NCI-H1048 (cell line): ENCODE measurements around the gene NCAPH2.
"Not testable (repeated sequence)": the region's sequence is repeated elsewhere in the genome, so short reads cannot be mapped to it uniquely, and the experiment has no call there.

Experiments
- DNase-seq: peaks from one replicate; lab custom pipeline; 2025; lab: John Stamatoyannopoulos, UW

The NCAPH2 gene

GRCh38 chr22:50530877-50531545, 23.0 kb downstream of the NCAPH2 start:
- no peak for DNase-seq

DNA sequence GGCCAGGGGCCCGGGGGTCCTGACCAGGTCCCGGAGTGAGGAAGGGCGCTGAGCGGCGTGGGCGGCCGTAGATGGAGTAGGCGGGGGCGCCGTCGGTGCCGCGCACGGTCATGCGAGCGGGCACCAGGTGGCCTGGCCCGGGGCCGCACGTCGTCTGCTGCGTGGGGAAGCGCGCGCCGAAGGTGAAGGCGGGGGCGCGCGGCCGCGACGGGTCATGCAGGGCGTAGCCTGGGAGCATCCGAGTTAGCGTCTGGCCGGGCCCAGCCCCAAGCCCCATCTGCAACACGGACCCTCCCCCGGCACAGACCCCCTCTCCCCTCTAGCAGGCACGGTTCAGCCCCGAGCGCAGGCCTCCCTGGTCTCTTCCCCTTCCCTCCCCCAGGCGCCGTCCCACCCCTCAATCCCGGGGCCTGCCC, 23.5 kb downstream of the NCAPH2 start:
- no peak for DNase-seq

- no peak for DNase-seq
Observed at GRCh38 chr22:50531962-50532674, 24.1 kb downstream of the NCAPH2 start.

DNA sequence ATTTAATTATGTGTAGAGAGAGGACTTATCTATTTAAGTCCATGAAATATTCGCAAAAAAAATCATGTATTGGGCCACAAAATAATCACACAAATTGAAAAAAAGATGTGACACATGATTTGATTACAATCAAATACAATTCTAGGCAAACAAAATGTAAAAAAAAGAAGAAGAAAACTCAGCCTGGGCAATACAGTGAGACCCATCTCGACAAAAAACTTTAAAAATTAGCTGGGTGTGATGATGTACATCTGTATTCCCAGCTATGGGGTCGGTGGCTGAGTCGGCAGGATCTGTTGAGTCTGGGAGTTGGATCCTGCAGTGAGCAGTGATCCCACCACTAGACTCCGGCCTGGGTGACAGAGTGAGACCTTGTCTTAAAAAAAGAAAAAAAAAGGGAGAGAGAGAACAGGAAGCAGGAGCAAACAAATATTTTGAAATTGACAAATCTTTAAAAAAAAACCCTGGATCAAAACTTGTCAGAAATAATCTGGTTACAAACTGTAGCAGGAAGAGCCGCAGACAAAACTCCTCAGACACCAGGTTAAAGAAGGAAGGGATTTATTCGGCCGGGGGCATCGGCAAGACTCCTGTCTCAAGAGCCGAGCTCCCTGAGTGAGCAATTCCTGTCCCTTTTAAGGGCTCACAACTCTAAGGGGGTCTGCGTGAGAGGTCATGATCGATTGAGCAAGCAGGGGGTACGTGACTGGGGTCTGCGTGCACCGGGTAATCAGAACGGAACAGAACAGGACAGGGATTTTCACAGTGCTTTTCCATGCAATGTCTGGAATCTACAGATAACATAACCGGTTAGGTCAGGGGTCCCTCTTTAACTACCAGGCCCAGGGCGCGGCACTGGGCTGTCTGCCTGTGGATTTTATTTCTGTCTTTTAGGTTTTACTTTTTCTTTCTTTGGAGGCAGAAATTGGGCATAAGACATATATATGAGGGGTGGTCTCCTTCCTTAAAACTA, 25.1 kb downstream of the NCAPH2 start:
- DNase-seq, result no peak

DNA sequence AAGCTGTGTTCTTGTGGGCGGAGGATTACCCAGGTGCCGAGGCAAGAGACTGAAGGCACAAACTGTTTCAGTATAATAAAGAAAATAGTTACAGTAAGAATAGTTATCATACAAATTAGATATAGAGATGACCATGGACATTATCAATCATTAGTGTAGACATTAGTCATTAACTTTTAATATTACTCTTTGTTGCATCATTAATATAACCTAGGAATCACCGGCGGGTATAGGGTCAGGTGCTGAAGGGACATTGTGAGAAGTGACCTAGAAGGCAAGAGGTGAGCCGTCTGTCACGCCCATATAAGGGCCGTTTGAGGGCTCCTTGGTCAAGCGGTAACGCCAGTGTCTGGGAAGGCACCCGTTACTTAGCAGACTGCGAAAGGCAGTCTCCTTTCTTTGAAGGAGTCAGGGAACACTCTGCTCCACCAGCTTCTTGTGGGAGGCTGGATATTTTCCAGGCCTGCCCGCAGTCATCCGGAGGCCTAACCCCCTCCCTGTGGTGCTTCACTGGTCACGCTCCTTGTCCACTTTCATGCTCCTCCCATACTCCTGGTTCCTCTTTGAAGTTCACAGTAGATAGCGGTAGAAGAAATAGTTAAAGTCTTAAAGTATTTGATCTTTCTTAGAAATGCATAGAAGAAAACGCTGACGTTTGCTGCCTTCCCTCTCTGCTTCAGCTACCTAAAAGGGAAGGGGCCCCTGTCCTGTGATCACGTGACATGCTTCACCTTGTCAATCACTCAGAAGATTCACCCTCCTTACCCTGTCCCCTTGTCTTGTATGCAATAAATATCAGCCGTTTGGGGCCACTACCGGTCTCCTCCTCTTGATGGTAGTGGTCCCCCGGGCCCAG, 26.1 kb downstream of the NCAPH2 start:
- DNase-seq, result not testable (repeated sequence)

GRCh38 chr22:50535113-50535512, 27.1 kb downstream of the NCAPH2 start:
- DNase-seq, result no peak

GRCh38 chr22:50536226-50536625, 28.2 kb downstream of the NCAPH2 start:
- DNase-seq, result no peak

DNA sequence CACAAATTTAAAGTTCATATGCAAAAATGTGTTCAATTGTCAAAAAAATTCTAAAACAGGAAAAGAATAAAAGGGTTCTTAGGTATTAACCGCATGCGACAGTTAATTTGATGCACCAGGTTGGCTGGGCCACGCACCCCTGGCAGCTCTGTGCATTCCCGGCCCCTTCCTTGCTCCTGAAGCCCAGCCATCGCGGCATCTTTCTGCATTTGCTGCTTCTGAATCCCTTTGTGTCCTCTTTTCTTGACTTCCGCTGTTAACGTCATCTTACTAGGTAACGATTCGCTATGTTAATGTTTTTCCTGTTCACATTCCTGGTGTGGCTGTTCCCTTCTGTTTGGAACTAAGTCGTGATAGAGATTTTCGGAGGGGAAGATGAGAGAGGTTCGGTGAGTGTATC, 29.7 kb downstream of the NCAPH2 start:
- DNase-seq, result no peak

DNA sequence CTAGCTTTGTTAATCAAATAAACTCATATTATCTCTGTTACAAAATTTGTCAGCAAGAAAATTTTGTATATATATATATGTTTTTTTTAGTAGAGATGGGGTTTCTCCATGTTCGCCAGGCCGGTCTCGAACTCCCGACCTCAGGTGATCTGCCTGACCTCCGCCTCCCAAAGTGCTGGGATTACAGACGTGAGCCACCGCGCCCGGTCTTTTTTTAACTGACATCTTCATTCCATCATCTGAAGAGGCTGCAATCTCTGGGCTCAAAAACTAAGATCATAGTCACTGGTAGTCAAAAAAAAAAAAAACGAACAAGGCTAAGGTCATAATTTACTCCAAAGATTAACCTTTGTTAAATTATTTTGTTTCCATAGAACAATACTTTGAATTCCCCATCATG, 32.4 kb downstream of the NCAPH2 start:
- no peak for DNase-seq

GRCh38 chr22:50541667-50542026, 33.6 kb downstream of the NCAPH2 start:
- DNase-seq, result not testable (repeated sequence)

GRCh38 chr22:50542416-50542927, 34.4 kb downstream of the NCAPH2 start:
- DNase-seq, result no peak

DNA sequence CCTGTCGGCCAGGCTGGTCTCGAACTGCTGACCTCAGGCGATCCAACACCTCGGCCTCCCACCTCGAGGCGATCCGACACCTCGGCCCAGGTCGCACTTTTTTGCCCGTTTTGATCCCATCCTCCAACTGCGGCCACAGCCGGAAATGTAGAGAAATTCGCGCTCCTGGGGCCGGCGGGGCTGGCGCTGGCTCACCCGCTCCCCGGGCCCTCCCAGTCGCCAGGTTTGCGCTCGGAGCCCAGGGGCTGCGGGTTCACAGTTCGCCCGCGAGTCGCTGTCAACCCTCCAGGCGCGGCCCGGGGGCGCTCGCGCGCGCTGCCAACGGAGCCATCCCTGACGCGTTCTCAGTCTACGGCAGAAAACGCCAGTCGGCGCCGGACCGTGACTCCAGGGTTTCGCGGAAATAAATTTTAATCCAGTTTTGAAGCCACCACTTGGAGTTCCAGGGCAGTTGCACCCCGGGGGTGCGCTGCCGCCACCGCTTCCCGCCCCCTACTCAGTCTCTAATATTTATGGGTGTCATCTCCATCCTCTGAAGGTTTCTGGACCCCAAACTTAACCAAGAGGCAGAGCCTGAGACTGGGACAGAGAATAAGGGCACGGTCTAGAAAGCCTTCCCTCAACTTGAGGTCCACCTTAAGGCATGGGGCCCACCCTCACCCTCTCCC, 36.2 kb downstream of the NCAPH2 start:
- no peak for DNase-seq

- DNase-seq, result no peak
Observed at GRCh38 chr22:50544746-50545253, 36.8 kb downstream of the NCAPH2 start.

GRCh38 chr22:50545522-50546325, 37.7 kb downstream of the NCAPH2 start, which contains the start of gene KLHDC7B:
KLHDC7B (plus strand) TSS chr22:50545899; CDS start chr22:50546244, 345 bp downstream.
- DNase-seq, result no peak

GRCh38 chr22:50546326-50547262, 38.6 kb downstream of the NCAPH2 start:
- no peak for DNase-seq

DNA sequence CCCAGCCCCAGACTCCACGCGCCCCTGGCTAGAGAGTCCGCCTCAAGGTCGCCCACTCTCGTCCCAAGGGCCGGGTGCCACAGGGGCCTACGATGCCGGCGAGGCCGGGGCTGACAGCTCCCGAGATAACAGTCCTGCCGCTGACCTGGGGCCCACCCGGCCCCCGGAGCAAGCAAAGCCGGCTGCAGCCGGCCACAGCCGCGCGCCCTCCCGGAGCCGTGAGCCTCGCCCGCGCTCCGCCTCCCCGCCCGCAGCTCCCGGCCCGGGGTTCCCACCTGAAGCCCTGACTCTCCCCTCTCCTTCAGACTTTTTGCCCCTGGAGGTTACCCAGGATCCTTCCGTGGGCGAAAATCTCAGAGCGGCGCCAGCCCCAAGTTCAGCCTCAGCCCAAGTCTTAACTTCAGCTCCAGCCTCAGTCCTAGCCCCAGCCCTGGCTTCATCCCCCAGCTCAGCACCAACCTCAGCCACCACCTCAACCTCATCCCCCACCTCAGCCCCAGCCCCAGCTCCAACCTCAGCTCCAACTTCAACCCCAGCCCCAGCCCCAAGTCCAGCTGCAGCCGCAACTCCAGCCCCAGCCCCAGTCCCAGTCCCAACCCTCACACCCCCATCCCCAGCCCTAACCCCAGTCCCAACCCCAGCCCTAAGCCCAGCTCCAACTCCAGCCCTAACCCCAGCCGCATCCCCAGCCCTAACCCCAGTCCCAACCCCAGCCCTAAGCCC, 39.4 kb downstream of the NCAPH2 start:
- DNase-seq, result no peak

GRCh38 chr22:50548040-50548920, 40.3 kb downstream of the NCAPH2 start:
- DNase-seq, result no peak
